Dermis blood vessel endothelial cell (primary cell): ENCODE measurements around the gene LIMA1. TPM values are rescaled to one million over a fixed set of nuclear protein-coding genes. Genes with fewer than 3 reads are reported as not detected.
"Not testable (repeated sequence)": the region's sequence is repeated elsewhere in the genome, so short reads cannot be mapped to it uniquely, and the experiment has no call there.

Experiments
- DNase-seq: peaks from one replicate; pipeline ENCODE4 v3.0.0; 2010
- total RNA-seq: library from RNA; depleted of rRNA; stranded (reverse); fragments of >200 nt; gene quantifications from 2 replicates; pipeline ENCODE4 v1.2.3, GENCODE V29; 2014

Gene LIMA1
- total RNA-seq, 1 donor from 2014 or later = 30.8 TPM

GRCh38 chr12:50246873-50247612 lies 36.3 kb downstream of the LIMA1 start:
- peak; percentile 29 for DNase-seq

GRCh38 chr12:50246197-50246865 lies 37.0 kb downstream of the LIMA1 start:
- no peak for DNase-seq

DNA sequence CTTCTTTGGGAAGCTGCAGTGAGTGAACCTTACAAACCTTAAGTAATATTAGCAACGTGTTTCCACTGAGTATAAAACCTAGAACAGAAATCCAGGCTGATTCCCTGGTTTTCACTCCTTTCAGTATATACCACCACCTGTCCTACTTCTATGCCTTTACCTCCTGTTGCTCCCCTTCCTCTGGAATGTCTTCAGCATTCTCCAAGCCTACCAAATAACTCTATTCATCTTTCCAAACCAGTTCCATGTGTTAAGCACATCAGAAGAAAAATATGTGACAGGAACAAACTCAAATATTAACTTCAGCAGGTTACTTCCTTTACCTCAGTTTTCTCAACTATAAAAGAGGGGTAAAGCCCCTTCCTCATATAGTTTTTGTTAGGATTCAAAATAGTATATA lies 39.8 kb downstream of the LIMA1 start:
- no peak for DNase-seq

- DNase-seq = no peak
Measured at GRCh38 chr12:50242751-50243191, 40.5 kb downstream of the LIMA1 start.

GRCh38 chr12:50241178-50241577 lies 42.1 kb downstream of the LIMA1 start:
- DNase-seq = no peak

- no peak for DNase-seq
Measured at GRCh38 chr12:50240792-50241114, 42.6 kb downstream of the LIMA1 start.

GRCh38 chr12:50240096-50240791 lies 43.1 kb downstream of the LIMA1 start:
- DNase-seq = no peak

GRCh38 chr12:50239355-50239891 lies 43.9 kb downstream of the LIMA1 start:
- no peak for DNase-seq

- DNase-seq = peak; percentile 54
Measured at GRCh38 chr12:50234347-50234746, 49.0 kb downstream of the LIMA1 start.

DNA sequence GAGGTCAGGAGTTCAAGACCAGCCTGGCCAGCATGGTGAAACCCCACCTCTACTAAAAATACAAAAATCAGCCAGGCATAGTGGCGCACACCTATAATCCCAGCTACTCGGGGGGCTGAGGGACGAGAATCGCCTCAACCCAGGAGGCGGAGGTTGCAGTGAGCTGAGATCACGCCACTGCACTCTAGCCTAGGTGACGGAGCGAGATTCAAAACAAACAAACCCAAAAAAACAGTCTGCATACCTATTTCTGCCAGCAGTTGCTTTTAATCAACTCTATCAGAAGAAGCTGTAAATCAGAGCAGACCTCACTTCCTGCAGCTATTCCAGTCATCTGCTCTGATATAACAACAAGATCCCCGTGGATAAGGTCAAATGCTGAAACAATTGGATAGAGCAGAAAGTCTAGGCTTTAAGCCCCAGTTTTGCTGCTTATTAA lies 50.5 kb downstream of the LIMA1 start:
- peak; percentile 50 for DNase-seq

- DNase-seq = no peak
Measured at GRCh38 chr12:50232206-50232605, 51.1 kb downstream of the LIMA1 start.

DNA sequence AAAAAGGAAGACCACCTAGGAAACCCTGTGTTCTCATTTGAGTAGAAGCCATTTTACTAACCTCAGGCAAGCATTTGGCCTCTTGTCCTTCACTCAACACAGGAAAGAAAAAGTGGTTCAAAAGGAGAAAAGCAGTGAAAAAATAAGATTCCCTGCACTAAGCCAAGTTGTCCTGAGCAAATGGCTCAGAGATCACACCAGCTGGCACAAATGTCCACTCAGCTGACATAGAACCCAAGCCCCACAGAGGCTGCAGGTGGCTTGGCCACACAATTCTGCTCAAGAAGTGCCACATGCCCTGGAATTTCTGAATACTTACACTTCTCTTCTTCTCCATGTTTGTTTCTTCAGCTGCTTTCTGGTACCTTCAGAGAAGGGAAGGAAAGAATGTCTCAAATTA lies 52.0 kb downstream of the LIMA1 start:
- DNase-seq = no peak

DNA sequence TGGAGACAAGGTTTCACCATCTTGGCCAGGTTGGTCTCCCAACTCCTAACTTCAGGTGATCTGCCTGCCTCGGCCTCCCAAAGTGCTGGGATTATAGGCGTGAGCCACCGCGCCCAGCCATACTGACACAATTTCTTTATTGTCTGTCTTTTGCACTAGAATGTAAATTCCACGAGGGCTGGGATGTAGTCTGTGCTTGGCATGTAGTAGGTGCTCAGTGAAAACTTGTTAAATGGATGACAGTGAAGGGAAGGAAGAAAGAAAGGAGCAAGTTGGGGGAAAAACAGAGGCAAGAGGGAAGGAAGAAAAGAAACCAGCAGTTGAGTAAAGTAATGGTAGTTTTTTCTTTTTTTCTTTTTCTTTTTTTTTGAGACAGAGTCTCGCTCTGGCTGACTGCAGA lies 53.1 kb downstream of the LIMA1 start:
- no peak for DNase-seq

- peak; percentile 94 for DNase-seq
Measured at GRCh38 chr12:50224026-50224692, 59.2 kb downstream of the LIMA1 start.

- DNase-seq = peak; percentile 82
Measured at GRCh38 chr12:50222275-50222783, 61.0 kb downstream of the LIMA1 start.

DNA sequence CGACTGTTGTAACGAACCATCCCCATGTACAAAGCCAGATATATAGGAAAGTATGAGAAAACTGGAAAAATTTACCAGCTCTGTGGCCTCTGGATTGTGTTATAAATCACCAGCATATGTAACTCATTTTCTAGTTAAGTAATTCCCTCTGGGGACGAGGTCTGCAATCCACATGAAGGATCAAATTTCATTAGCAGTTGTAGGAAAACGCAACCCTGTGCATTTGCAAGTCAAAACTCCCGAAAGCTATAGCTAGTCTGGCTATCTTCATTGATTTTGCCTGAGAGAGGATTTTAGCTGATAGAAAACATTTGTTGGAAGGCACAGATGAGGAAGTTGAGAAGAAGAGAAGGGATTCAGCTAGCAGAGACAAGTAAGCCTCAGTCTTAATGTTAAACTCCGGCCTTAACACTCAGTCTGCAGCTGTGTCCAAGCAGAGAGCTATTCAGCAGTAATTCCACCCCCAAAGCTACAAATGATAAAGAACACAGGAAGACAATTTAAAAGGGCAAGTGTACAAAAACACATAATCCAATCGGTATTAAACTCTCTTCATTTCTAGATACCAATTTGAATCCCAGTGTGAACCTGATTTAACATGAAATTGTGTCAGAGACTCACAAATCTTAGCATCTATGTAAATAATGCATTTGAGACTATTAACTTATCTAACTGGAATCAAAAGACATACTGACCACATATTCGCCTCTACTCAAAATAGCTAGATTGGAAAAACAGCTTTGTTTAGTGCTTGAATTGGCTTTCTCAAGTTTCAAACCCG lies 61.9 kb downstream of the LIMA1 start:
- DNase-seq = peak; percentile 67

- DNase-seq = peak; percentile 82
Measured at GRCh38 chr12:50220363-50220995, 62.8 kb downstream of the LIMA1 start.

DNA sequence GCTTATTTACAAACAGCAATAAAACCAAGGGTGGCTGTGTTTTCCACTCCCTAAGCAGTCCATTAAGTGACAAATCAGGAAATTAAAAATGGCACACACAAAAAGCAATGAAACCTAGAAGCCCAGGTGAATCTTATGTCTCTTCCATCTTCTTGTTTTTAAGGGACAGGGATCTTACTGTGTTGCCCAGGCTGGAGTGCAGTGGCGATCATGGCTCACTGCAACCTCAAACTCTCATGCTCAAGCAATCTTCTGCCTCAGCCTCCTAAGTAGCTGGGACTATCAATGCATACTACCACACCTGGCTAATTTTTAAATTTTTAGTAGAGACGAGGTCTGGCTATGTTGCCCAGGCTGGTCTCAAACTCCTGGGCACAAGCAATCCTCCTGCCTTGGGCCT lies 63.8 kb downstream of the LIMA1 start:
- no peak for DNase-seq

DNA sequence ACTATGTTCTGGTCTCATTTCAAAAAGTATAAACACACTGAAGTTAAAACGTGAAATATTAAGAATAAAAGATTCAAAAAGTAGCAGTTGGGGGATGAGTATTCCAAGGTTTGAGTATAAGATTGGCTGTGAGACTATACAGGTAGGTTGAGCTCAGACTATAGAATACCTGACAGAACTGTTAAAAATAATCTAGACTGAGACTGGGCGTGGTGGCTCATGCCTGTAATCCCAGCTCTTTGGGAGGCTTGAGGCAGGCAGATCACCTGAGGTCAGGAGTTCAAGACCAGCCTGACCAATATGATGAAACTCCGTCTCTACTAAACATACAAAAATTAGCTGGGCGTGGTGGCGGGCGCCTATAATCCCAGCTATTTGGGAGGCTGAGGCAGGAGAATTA lies 64.3 kb downstream of the LIMA1 start:
- not testable (repeated sequence) for DNase-seq

DNA sequence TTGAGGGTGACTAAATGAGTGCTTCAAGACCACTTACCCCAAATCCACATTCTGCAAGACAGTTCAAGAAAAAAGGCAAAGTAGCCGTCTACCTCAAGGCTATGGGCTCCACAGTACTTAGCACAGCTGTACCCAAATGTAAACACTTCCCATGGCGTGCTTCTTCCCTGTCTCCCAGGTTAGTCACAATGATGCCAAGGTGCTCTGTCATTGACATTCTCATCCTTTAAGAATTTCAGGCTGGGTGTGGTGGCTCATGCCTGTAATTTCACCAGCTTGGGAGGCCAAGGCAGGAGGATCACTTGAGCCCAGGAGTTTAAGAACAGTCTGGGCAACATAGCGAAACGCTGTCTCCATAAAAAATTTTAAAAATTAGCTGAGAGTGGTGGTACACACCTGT lies 64.9 kb downstream of the LIMA1 start:
- DNase-seq = no peak

- DNase-seq = no peak
Measured at GRCh38 chr12:50217202-50217601, 66.1 kb downstream of the LIMA1 start.
